Cardiac muscle cell (in vitro differentiated cells and primary cell): ENCODE data around the gene RALA. TPM values are rescaled to one million over a fixed set of nuclear protein-coding genes. Genes with fewer than 3 reads are reported as not detected.

Experiments used
- DNase-seq, 2 donors: peaks; one replicate each; pipeline versions ENCODE4 v3.0.0 to v3.0.0-alpha.2; 2010 to 2017; ENCODE audit warnings: low read depth in 1 of 2, low spot score in 1 of 2
- H3K27ac ChIP-seq: fragments of 200-600 bp; sonication (generic); 2 replicates; pipeline ENCODE4 v1.5.1; 2016
- H3K27me3 ChIP-seq: fragments of 200-600 bp; sonication (generic); 2 replicates; pipeline ENCODE4 v1.6.0; 2016; ENCODE audit warnings: control low read depth
- H3K36me3 ChIP-seq: fragments of 200-600 bp; sonication (generic); 2 replicates; pipeline ENCODE4 v1.5.1; 2016; ENCODE audit warnings: control low read depth
- H3K4me1 ChIP-seq: fragments of 200-600 bp; sonication (generic); 2 replicates; pipeline ENCODE4 v1.8.1; 2017; ENCODE audit warnings: low read depth, mild to moderate bottlenecking, mixed run types
- H3K4me3 ChIP-seq: fragments of 200-600 bp; sonication (generic); 2 replicates; pipeline ENCODE4 v1.5.1; 2016; ENCODE audit warnings: mild to moderate bottlenecking
- H3K9me3 ChIP-seq: fragments of 200-600 bp; sonication (generic); 2 replicates; pipeline ENCODE4 v1.5.1; 2017; ENCODE audit warnings: low read depth, mild to moderate bottlenecking, control low read depth
- polyA plus RNA-seq: library from polyadenylated mRNA; unstranded; fragments of >200 nt; fragmentation: Nextera tagmentation; extraction: Ambion mirVana; gene quantifications from 2 replicates; pipeline ENCODE4 v1.2.1, GENCODE V29; 2016
- total RNA-seq: library from RNA; depleted of rRNA; stranded (reverse); fragments of >200 nt; gene quantifications from 2 replicates; pipeline ENCODE4 v1.2.3, GENCODE V29; 2016
- TF ChIP-seq, protein P1 (sequence below): IDR thresholded peaks from 2 replicates; pipeline ENCODE4 v1.5.1; 2012; ENCODE audit warnings: low read depth, mild to moderate bottlenecking, low read length

RALA gene
- total and polyA plus RNA-seq, 2 experiments from 2014 or later, result 7.3 to 44.4 TPM

DNA sequence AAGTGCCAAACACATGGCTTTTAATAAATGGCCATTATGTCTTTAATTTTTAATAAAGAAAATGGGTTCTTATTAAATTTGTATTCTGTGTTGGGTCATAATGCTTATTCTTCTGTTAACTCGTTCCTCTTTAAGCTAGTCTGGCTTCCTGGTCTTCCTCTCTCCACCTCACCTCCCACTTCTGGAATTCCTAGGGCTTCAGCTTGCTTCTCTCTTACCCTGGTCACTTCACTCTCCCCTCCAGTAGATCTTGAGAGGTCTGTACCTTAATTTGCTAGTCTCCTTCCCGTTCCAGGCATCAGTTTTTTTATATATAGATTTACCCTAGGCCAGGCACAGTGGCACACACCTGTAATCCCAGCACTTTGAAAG lies 111.2 kb downstream of the RALA start:
- Histone ChIP-seq H3K4me3 (no peak overlapping the region), H3K36me3 (no peaks in the 10 kb centered on the region), H3K9me3 (no peaks in the 10 kb centered on the region), H3K27me3 (peaks cover 8% of the 10 kb centered on the region), H3K27ac (no peak overlapping the region), H3K4me1 (no peaks in the 10 kb centered on the region)
- TF ChIP-seq, protein P1, sequence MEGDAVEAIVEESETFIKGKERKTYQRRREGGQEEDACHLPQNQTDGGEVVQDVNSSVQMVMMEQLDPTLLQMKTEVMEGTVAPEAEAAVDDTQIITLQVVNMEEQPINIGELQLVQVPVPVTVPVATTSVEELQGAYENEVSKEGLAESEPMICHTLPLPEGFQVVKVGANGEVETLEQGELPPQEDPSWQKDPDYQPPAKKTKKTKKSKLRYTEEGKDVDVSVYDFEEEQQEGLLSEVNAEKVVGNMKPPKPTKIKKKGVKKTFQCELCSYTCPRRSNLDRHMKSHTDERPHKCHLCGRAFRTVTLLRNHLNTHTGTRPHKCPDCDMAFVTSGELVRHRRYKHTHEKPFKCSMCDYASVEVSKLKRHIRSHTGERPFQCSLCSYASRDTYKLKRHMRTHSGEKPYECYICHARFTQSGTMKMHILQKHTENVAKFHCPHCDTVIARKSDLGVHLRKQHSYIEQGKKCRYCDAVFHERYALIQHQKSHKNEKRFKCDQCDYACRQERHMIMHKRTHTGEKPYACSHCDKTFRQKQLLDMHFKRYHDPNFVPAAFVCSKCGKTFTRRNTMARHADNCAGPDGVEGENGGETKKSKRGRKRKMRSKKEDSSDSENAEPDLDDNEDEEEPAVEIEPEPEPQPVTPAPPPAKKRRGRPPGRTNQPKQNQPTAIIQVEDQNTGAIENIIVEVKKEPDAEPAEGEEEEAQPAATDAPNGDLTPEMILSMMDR, result no peak
- no peak for DNase-seq

DNA sequence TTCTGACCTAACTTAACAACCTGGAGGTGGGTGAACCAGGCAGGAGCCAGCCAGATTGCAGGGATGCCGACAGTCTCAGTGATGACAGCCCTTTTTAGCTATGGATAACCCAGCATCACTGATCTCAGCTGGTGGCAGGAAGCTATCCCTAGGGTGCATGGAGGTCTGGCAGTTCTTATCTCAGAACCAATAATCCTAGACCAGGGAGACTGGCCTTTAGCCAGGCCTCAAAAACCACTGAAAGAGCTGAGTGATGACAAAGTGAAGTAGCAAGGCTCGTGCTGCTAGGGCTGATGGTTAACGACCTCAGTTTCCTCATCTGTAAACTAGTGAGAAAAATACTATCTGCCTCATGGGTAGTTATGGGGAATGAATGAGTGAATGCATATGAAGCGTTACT lies 112.5 kb downstream of the RALA start:
- no peak overlapping the region for H3K4me3 ChIP-seq
- DNase-seq, result peak in 1 of 2 donors; percentile 52
- no peaks in the 10 kb centered on the region for H3K4me1 ChIP-seq
- H3K36me3 ChIP-seq, result no peaks in the 10 kb centered on the region
- H3K9me3 ChIP-seq, result no peaks in the 10 kb centered on the region
- no peak overlapping the region for H3K27ac ChIP-seq
- H3K27me3 ChIP-seq, result peaks cover 8% of the 10 kb centered on the region
- TF ChIP-seq, protein P1, result no peak

DNA sequence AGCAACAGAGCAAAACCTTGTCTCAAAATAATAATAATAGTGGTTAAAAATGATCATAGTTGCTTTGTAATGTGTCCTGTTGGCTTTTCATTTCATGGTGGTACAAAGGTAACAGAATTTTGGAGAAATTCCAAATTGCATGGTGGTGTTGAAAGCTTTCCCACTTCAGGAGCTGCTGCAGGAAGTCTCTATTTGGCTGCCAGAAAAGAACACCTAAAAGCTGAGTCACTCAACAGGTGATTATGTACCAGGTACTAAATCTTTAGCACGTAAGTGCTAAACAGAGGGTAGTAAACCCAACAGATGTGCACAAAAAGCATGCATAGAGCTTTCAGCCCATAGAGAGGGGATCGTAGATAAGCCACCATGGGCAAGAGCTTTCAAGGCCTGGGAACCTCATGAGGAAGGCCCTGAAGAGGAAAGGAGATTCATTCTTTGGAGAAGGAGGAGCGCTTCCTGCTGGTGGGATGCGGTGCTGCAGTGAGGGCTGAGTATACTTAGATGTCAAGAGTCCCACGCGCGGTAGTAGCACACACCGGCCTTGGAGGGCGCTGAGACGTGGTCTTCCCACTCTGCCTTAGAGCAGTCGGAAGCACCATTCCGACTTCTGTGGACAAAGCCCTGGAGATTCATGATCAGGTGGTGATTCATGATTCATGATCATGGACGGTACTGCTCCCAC lies 118.7 kb downstream of the RALA start:
- peak; percentile 49 to 66 for DNase-seq
- Histone ChIP-seq H3K36me3 (no peaks in the 10 kb centered on the region), H3K27me3 (no peaks in the 10 kb centered on the region), H3K4me1 (no peaks in the 10 kb centered on the region), H3K27ac (no peak overlapping the region), H3K4me3 (no peak overlapping the region), H3K9me3 (no peaks in the 10 kb centered on the region)
- TF ChIP-seq, protein P1, result peak; percentile 80

DNA sequence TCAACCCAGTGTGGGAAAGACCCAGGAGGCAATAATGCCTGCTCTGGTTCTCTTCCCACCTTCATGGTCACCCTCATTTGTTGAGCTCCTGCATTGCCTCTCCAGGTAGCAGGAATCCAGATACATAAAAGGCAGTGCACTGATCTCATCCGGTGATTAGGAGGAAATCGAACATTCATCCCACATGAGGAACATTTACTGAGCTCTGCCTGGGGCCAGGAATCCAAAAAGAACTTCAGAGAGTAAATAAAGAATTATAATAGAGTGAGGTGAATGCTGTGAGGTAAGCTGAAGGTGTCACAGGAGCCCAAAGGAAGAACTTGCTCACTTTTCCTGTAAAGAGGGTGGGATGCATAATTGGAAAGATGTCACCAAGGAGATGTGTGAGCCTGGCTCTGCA lies 121.2 kb downstream of the RALA start:
- H3K27ac ChIP-seq, result no peak overlapping the region
- TF ChIP-seq, protein P1, result no peak
- H3K9me3 ChIP-seq, result no peaks in the 10 kb centered on the region
- no peaks in the 10 kb centered on the region for H3K36me3 ChIP-seq
- DNase-seq, result no peak
- H3K27me3 ChIP-seq, result no peaks in the 10 kb centered on the region
- no peaks in the 10 kb centered on the region for H3K4me1 ChIP-seq
- no peak overlapping the region for H3K4me3 ChIP-seq

DNA sequence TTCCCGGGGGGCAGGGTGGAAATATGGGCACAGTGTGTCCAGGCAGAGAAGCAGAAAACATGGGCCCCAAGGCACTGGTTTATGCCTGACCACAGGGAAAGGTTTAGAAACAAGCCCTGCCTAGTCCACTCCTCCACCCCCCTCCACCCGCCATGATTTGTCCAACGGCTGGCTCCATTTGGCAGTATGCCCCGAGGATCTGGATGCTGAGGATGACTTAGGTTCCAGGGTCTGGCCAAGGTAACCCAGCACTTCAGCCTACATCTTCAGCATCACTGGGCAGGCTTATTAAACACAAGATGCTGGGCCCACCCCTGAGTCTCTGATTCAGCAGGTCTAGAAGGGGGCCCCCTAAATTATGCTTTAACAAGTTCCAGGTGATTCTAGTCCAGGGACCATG lies 121.9 kb downstream of the RALA start:
- TF ChIP-seq, protein P1, result no peak

More for the DNA sequence above, 121.9 kb downstream of the RALA start:
- Histone ChIP-seq H3K4me3 (no peak overlapping the region), H3K4me1 (no peaks in the 10 kb centered on the region), H3K27ac (no peak overlapping the region), H3K27me3 (no peaks in the 10 kb centered on the region), H3K9me3 (no peaks in the 10 kb centered on the region), H3K36me3 (no peaks in the 10 kb centered on the region)
- no peak for DNase-seq
